H1 (cell line): Measurements from ENCODE around the gene ZMIZ1. TPM values are rescaled to one million over a fixed set of nuclear protein-coding genes. Genes with fewer than 3 reads are reported as not detected.

Experiments used
- ASH2L ChIP-seq: fragments of 200-600, 300-600 bp; sonication (generic); IDR thresholded peaks from one replicate; pipeline ENCODE4 v1.7.1; 2017; ENCODE audit warnings: low read length
- CREB1 ChIP-seq: IDR thresholded peaks from 2 replicates; pipeline ENCODE4 v1.6.1; 2012; ENCODE audit warnings: inconsistent platforms
- GTF2F1 ChIP-seq: IDR thresholded peaks from 2 replicates; pipeline ENCODE4 v1.6.1; 2012; ENCODE audit warnings: low read depth, low read length, improper control_type of control experiment, borderline replicate concordance
- RAD21 ChIP-seq, 2 experiments: IDR thresholded peaks in 1 of 2; conservative IDR thresholded peaks in 1 of 2; 2 replicates each; pipeline ENCODE4 v1.6.1; 2011; ENCODE audit warnings: low read depth in 2 of 2, low read length in 2 of 2, improper control_type of control experiment in 1 of 2, inconsistent platforms in 1 of 2, mild to moderate bottlenecking in 1 of 2, moderate library complexity in 1 of 2
- RXRA ChIP-seq: IDR thresholded peaks from 2 replicates; pipeline ENCODE4 v1.6.1; 2011; ENCODE audit warnings: low read depth, mild to moderate bottlenecking, low read length, moderate library complexity; ENCODE audit not compliant: insufficient read depth
- TBP ChIP-seq: IDR thresholded peaks from 2 replicates; pipeline ENCODE4 v1.6.1; 2011; ENCODE audit warnings: low read depth, low read length, improper control_type of control experiment
- TCF12 ChIP-seq: IDR thresholded peaks from 2 replicates; pipeline ENCODE4 v1.6.1; 2011; ENCODE audit warnings: low read depth, mild to moderate bottlenecking, low read length
- polyA plus RNA-seq, 7 experiments: library from polyadenylated mRNA; depleted of rRNA in 3 of 7; stranded (reverse) in 5 of 7; unstranded in 2 of 7; fragments of >200 nt in 5 of 7; fragments of 200-250 nt in 2 of 7; gene quantifications; 1 replicate in 5 of 7; 2 replicates in 1 of 7; 4 replicates in 1 of 7; pipeline versions ENCODE4 v1.2.1 to v1.2.3, GENCODE V29; 2011 to 2013; ENCODE audit warnings: missing spikeins in 2 of 7, mixed read lengths in 2 of 7
- total RNA-seq: library from RNA; stranded (reverse); fragmentation: NEBNext Ultra II Directional; extraction: Animal tissue kit (Norgen Biotek cat#: 25700); gene quantifications from 2 replicates; pipeline ENCODE4 v1.2.1, GENCODE V29; 2021

Gene ZMIZ1
- total and polyA plus RNA-seq, 2 of the 8 experiments (the other 6 are each of a cell fraction or from before 2014, with no cell fraction given) = 8.1 to 28.0 TPM

DNA sequence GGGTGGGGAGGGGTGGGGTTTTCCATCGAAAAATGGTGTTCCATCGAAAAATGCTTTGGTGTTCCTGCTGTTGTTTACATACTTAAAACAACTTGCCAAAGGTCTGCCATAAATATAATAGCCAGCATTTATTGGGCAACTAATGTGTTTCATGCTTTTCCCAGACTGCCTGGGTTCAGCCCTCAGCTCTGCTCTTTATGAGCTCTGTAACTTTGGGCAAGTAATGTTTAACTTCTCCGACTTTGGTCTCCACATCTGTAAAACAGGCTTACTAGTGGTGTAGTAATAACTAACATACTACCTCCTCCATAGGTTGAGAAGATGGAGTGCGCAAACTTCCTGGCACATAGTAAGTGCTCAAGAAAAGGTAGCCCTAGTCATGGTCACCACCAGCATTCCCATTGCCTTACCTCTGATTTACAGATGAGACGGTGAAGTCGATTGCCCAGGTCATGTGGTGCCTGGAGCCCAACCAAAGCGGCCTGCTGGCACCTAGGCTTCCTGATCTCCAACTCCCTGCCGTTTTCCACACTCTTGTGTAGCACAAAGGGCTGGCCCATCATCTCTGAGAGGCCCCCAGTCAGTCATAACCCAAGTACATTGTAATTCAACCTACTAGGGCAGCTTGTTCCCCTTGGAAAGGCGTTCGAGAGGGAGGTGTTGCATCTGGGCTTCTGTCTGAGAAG, 8.9 kb downstream of the ZMIZ1 start (continued):
- TF ChIP-seq RAD21 (IDR thresholded peaks at IDR 0.05 in 1 of 2, conservative IDR thresholded peaks at IDR 0.05 in 1 of 2; ENCODE audit: low read depth in 2 of 2, low read length in 2 of 2) (no peak), TCF12 (no peak), RXRA (no peak), TBP (no peak), GTF2F1 (no peak), CREB1 (no peak), ASH2L (no peak)
